Fibroblast of upper back skin (primary cell): Measurements from ENCODE around the gene FAM20C.
"Not testable (repeated sequence)": the region's sequence is repeated elsewhere in the genome, so short reads cannot be mapped to it uniquely, and the experiment has no call there.

Source experiments
- DNase-seq: peaks from one replicate; pipeline ENCODE4 v3.0.0-alpha.2; 2013

FAM20C gene

GRCh38 chr7:297141-297540 lies 104.8 kb downstream of the FAM20C start:
- not testable (repeated sequence) for DNase-seq

DNA sequence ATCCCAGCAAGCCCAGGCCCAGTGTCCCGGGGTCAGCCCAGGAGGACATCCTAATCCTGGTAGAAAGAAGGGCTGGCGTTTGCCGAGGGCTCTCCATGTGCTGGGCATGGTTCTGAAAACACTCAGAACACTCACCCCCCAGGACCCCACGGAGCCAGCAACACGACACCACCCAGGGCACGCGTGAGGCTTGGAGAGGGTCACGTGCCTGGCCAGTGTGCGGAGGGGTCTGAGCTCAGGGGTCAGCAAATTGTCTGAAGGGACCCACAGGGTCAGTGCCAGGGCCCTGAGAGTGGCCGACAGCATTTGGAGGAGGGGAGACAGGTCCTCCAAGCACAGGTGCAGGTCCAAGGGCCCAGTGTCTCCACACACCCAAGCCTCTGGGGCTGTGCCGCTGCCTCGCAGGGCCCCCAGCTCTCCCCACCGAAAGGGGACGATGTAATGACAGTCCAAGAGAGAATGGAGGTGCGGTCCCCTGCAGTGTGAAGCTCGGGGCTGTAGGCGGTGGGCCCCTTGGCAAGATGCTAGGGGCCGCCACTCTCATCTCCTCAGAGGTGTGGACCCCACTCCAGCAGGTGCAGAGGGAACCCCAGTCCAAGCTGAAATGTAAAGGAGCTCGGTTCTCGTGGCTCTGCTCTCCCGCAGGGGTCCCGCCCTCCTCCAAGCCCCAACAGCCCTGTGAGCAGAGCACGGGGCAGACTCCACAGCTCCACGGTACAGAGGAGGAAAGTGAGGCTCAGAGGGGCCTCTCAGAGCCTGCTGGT lies 105.4 kb downstream of the FAM20C start:
- no peak for DNase-seq

DNA sequence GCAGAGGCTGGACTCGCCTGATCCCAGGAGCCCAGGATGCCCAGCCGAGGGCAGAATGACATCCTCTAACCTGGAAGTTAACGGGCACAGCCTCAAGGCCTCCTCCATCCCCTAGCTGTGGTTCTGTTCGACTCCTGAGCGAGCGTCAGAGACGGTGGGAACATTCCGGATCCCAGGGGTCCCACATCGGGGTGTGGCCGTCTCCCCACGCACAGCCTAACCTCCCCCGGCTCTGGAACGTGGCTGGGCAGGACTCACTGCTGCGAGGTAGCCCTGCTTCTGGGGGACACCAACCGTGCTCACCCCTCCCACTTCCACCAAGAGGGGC lies 106.0 kb downstream of the FAM20C start:
- DNase-seq = no peak

DNA sequence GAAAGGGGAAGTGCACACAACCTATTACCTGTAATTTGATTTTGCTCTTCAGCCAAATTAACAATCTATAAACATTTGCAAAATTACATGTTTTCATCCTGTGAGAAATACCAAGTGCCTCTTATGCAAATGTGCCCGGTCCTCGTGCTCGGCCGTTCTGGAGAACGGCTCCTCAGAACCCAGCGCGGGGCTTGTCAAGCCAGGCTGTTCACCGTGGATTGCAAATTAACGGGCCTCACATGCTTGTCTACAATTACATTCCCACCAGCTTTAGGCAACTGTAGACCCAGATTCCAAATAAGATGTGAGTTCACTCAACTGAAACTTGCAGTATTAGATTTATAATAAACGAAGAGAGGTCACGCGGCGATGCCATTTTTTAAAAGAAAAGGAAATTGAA lies 106.4 kb downstream of the FAM20C start:
- DNase-seq = no peak

- DNase-seq = no peak
Observed at GRCh38 chr7:299169-299568, 106.8 kb downstream of the FAM20C start.

DNA sequence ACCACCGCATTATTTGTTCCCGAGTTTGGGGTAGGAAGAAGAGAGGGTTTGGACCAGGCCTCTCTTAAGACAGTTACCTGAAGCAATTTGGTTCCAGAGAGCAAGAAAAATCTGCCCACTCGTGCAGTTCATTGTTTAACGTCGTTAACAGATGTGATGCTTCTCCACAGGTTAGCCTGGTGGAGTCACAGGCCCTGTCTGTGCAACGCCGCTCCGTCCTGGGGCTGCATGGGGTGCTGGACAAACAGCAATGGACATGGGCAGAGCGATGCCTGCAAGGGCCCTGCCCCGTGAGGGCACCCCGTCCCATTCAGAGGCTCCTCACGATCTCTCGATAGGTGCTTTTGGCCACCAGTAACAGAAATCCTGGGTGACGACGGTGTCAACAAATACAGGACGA lies 107.3 kb downstream of the FAM20C start:
- no peak for DNase-seq

GRCh38 chr7:300048-300447 lies 107.7 kb downstream of the FAM20C start:
- DNase-seq = no peak

GRCh38 chr7:300546-301290 lies 108.3 kb downstream of the FAM20C start:
- DNase-seq = no peak

- DNase-seq = no peak
Observed at GRCh38 chr7:301291-302053, 109.1 kb downstream of the FAM20C start.

DNA sequence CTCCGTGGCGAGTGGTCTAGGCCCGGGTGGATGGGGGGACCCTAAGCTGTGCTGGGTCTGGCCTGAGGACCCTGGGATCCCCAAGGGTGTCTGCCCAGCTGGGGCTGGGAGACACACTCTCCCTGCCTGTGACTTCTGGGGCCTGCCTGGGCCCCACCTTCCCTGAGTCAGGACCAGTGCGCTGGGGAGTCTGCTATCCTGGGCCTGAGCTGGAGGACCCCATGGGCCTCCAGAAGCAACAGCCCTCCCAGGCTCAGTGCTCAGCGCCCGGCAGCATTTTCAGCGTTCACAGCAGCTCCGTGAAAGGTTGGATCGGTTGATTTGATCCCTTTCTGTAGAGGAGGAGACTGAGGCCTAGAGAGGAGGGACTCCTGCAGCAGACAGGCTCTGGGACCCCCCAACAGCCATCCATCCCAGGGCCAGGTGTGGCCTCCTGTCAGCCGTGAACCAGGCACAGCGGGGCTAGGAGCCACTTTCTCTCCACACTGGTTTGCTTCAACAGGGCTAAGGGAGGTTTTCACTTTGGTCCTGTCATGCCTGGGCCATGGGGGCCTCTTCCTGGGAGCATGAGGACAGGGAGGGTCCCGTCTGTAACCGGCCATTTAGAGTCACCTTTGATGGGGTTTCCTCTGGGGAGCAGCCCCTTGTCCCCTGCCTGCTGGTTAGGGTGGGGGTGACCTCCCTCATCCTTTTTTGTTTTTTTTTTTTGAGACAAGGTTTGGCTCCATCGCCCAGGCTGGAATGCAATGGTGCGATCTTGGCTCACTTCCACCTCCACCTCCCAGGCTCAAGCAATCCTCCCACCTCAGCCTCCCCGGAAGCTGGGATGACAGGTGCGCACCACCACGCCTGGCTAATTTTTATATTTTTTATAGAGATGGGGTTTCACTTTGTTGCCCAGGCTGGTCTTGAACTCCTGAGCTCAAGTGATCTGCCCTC lies 110.0 kb downstream of the FAM20C start:
- DNase-seq = no peak

DNA sequence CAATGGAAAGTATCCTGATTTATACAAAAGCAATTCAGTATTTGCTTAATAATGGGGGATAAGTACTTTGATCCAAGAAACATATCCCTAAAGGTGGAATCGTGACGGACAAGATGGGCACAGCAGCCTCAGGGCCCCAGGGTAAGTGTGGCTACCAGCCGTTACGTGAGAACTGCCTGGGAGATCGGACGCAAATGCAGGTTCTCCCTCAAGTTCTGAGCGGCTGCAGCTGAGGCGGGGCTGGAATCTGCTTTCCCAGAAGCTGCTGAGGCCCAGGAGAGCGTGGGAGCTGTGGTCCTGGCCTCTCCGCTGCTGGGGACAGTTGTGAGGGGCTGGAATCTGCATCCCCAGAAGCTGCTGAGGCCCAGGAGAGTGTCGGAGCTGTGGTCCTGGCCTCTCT lies 111.1 kb downstream of the FAM20C start:
- DNase-seq = no peak

GRCh38 chr7:303884-304573 lies 111.7 kb downstream of the FAM20C start:
- no peak for DNase-seq

DNA sequence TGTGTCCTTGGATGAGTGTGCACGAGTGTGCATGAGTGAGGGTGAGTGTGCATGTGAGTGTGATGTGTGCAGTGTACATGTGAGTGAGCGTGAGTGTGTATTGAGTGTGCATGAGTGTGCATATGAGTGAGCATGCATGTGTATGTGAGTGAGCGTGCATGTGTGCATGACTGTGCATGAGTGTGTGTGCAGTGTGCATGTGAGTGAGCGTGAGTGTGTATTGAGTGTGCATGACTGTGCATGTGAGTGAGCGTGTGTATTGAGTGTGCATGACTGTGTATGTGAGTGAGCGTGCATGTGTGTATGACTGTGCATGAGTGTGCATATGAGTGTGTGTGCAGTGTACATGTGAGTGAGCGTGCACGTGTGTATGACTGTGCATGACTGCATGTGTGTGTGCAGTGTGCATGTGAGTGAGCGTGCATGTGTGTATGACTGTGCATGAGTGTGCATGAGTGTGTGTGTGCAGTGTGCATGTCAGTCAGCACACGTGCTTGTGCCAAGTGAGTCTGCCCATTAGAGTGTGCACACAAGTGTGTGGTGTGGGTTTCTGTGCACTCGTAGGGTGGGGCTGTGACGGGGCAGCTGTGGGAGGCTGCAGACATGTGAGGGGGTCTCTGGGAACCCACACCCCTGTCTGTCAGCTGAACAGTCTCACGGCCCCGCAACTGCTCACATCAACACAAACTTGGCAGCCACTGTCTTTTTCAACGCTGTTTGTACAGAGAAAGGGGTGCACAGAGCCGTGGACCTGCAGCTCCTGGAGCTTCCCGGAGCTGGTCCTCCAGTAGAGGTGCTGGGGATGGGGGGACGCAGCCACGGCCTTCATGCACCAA lies 112.4 kb downstream of the FAM20C start:
- DNase-seq = no peak

DNA sequence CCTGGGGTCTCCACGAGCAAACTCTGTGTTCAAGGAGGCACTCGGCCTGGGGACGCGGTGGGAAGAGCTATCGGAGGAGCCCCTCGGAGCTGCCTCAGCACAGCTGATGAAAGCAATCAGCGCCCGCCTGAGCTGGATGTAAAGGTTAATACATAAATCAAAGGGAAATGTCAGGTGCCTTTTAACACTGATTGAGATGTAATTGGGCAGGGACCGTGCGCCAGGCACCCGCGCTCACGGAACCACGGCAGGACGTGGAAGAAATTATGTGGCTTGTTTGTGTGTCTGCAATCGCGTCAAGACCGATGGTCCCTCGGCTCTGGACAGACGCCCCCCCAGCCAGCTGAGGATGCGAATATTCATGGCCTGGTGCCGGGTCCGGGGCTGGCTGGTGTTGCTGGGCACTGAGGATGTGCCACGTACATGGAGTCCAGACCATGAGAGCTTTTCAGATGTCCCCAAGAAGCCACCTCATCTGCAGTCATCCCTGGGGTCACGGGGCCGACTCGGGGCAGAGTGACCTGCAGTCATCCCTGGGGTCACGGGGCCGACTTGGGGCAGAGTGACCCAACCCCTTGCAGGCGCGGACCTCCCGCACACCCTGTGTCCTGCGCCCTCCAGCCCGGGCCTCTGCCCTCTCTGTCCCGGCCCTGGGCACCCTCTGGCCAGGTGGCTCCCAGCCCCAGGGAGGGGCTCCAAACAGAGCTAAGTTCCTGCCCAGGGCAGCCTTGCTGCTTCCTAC lies 113.2 kb downstream of the FAM20C start:
- DNase-seq = no peak

DNA sequence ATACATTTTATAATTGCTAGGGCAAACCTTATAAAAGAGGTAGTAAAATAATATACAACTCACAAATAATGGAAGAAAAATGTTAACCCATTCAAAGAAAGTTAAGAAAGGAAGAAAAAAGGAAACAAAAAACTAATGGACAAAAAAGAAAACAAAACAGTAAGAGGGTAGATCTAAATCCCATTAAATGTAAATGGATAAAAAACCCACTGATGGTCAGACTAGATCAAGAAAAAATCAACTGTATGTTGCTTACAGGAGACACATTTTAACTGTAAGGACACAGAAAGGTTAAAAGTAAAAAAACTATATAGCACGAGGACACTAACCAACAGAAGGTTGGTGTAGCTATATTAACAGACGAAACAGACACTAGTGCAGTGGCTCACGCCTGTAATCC lies 115.6 kb downstream of the FAM20C start:
- no peak for DNase-seq

DNA sequence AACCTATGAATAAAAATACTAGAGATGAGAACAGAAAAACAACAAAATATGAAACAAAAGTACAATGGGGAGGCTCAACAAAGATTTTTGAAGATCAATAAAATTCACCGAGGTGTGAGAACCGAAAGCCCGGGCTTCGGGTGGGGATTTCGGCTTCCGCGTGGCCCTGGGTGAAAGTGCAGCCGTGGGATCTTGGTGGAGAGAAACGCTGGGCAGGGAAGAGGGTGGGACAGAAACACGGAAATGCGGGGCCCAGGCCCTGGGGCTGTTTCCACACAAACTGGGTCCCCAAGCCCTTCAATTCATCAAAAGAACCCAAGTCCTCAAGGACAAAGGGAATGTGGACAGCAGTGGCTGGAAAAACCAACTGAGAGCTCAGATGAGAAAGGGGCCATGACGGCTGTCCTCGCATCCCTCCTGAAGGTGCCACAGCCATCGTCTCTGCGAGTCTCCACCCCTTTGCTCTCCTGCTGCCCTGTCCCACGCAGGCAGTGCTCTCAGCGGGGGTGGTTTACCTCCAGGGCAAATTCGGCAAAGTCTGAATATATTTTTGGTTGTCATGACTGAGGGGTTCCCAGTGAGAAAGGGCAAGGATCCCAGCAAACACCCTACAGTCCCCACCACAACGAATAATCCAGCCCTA lies 117.3 kb downstream of the FAM20C start:
- DNase-seq = no peak
